HepG2 (cell line): ENCODE results near the gene TRIM4. TPM values are rescaled to one million over a fixed set of nuclear protein-coding genes. Genes with fewer than 3 reads are reported as not detected.

Source experiments
- KDM5B ChIP-seq: sonication (generic); formaldehyde crosslinking; IDR thresholded peaks from 2 replicates; pipeline ENCODE4 v1.4.0; 2020; ENCODE audit warnings: missing genetic modification reagents, mild to moderate bottlenecking, borderline replicate concordance
- NCOA2 ChIP-seq: sonication (generic); formaldehyde crosslinking; IDR thresholded peaks from 2 replicates; pipeline ENCODE4 v1.8.0; 2022; ENCODE audit warnings: inconsistent platforms
- NR1H2 ChIP-seq: sonication (generic); formaldehyde crosslinking; IDR thresholded peaks from 2 replicates; pipeline ENCODE4 v1.8.1; 2022; ENCODE audit warnings: low read depth, missing genetic modification reagents, borderline replicate concordance
- NR2F1 ChIP-seq, 2 experiments: fragments of 450-650 bp in 1 of 2; formaldehyde crosslinking in 1 of 2; IDR thresholded peaks; 2 replicates each; pipeline versions ENCODE4 v1.5.0 to v1.6.1; 2016 to 2020; ENCODE audit warnings: mild to moderate bottlenecking in 1 of 2, missing compliant biosample characterization in 1 of 2, missing genetic modification reagents in 1 of 2, moderate library complexity in 1 of 2
- RBM39 ChIP-seq: fragments of 200-400 bp; formaldehyde crosslinking; IDR thresholded peaks from one replicate; pipeline ENCODE4 v1.6.1; 2018; ENCODE audit warnings: antibody characterized with exemption, mild to moderate bottlenecking, low read depth, low read length; ENCODE audit not compliant: poor library complexity, severe bottlenecking
- REXO4 ChIP-seq: sonication (generic); formaldehyde crosslinking; IDR thresholded peaks from 2 replicates; pipeline ENCODE4 v1.8.0; 2022; ENCODE audit warnings: missing genetic modification reagents, mild to moderate bottlenecking, borderline replicate concordance
- TERF1 ChIP-seq: sonication (generic); formaldehyde crosslinking; IDR thresholded peaks from 2 replicates; pipeline ENCODE4 v1.8.0; 2022; ENCODE audit warnings: mild to moderate bottlenecking, missing genetic modification reagents, moderate library complexity
- ZNF431 ChIP-seq: sonication (generic); formaldehyde crosslinking; IDR thresholded peaks from 2 replicates; pipeline ENCODE4 v1.9.0; 2022; ENCODE audit warnings: missing genetic modification reagents, low read depth, mild to moderate bottlenecking, borderline replicate concordance
- polyA plus RNA-seq, 8 experiments: library from polyadenylated mRNA; depleted of rRNA in 3 of 8; stranded (reverse) in 7 of 8; unstranded in 1 of 8; fragments of >200 nt; fragmentation: Illumina TruSeq in 4 of 8; extraction: Trizol in 4 of 8; gene quantifications; 2 replicates each; pipeline versions ENCODE4 v1.2.1 to v1.2.3, GENCODE V29; 2011 to 2016; ENCODE audit warnings: low read depth in 4 of 8, missing spikeins in 1 of 8, mixed read lengths in 1 of 8; ENCODE audit not compliant: insufficient read depth in 1 of 8
- total RNA-seq, 5 experiments: library from RNA; depleted of rRNA; stranded (reverse); fragments of >200 nt; fragmentation: Illumina TruSeq; extraction: Trizol; gene quantifications; 2 replicates each; pipeline ENCODE4 v1.2.3, GENCODE V29; 2016; ENCODE audit warnings: low read depth in 1 of 5
- TF ChIP-seq, protein P1 (sequence below): sonication (generic); formaldehyde crosslinking; IDR thresholded peaks from 2 replicates; pipeline ENCODE4 v1.4.0; 2020; ENCODE audit warnings: mild to moderate bottlenecking, missing genetic modification reagents
- TF ChIP-seq, protein P2 (sequence below), 2 experiments: fragments of 450-650 bp in 1 of 2; sonication (generic) in 1 of 2; formaldehyde crosslinking in 1 of 2; IDR thresholded peaks; 2 replicates each; pipeline versions ENCODE4 v1.6.1 to v1.8.0; 2016 to 2022; ENCODE audit warnings: antibody characterized with exemption in 1 of 2, mild to moderate bottlenecking in 1 of 2, missing genetic modification reagents in 1 of 2

Gene TRIM4
- total and polyA plus RNA-seq, 2 of the 13 experiments (the other 11 are each of a cell fraction or from before 2014, with no cell fraction given): 17.6 to 21.7 TPM

DNA sequence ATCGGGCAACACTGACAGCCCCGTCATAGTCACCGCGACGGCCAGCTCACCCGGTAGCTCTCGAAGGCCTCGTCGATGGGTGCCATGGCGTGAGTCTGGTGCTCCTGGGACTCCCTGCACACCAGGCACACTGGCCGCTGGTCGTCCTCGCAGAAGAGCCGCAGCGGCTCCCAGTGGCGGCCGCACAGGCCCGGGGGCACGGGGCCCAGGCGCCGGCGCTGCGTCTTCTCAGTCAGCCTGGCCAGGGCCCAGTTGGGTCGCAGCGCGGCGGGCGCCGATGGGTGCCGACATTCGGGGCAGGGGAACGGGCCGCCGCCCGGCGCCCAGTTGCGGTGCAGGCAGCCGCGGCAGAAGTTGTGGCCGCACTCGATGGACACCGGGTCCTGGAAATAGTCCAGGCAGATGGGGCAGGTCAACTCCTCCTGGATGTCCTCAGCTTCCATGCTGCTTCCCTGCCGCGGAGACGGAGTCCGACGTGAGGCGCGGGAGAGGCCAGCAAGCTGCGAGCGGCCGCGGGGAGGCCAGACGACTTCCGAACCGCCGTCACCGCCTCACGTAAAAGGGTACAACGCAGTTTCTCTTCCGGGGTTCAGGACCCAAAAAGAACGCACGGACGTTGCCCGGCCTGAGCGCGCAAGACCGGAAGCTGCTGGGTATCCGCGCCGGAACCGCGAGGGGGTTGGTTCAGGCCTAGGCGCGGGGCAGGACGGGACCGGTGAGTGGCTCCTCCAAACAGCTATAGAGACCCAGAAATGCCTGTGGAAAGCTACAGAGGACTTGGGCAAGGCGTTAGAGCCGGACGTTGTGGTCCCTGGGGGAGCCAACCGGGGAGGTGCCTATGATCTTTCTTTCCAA is at the start of gene TRIM4 (continued):
- TF ChIP-seq, protein P1, sequence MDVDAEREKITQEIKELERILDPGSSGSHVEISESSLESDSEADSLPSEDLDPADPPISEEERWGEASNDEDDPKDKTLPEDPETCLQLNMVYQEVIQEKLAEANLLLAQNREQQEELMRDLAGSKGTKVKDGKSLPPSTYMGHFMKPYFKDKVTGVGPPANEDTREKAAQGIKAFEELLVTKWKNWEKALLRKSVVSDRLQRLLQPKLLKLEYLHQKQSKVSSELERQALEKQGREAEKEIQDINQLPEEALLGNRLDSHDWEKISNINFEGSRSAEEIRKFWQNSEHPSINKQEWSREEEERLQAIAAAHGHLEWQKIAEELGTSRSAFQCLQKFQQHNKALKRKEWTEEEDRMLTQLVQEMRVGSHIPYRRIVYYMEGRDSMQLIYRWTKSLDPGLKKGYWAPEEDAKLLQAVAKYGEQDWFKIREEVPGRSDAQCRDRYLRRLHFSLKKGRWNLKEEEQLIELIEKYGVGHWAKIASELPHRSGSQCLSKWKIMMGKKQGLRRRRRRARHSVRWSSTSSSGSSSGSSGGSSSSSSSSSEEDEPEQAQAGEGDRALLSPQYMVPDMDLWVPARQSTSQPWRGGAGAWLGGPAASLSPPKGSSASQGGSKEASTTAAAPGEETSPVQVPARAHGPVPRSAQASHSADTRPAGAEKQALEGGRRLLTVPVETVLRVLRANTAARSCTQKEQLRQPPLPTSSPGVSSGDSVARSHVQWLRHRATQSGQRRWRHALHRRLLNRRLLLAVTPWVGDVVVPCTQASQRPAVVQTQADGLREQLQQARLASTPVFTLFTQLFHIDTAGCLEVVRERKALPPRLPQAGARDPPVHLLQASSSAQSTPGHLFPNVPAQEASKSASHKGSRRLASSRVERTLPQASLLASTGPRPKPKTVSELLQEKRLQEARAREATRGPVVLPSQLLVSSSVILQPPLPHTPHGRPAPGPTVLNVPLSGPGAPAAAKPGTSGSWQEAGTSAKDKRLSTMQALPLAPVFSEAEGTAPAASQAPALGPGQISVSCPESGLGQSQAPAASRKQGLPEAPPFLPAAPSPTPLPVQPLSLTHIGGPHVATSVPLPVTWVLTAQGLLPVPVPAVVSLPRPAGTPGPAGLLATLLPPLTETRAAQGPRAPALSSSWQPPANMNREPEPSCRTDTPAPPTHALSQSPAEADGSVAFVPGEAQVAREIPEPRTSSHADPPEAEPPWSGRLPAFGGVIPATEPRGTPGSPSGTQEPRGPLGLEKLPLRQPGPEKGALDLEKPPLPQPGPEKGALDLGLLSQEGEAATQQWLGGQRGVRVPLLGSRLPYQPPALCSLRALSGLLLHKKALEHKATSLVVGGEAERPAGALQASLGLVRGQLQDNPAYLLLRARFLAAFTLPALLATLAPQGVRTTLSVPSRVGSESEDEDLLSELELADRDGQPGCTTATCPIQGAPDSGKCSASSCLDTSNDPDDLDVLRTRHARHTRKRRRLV (CRISPR knock-in tag): peak; percentile 77; the same call in 1 of the 2 replicates
- TF ChIP-seq REXO4 (CRISPR knock-in tag): no peak
- TF ChIP-seq NCOA2 (CRISPR knock-in tag): peak; percentile 40; the same call in 1 of the 2 replicates
- TF ChIP-seq NR2F1 (CRISPR knock-in tag; IDR thresholded peaks at IDR 0.05): no peak
- no peak for TF ChIP-seq NR1H2 (CRISPR knock-in tag)
- TF ChIP-seq, protein P2, sequence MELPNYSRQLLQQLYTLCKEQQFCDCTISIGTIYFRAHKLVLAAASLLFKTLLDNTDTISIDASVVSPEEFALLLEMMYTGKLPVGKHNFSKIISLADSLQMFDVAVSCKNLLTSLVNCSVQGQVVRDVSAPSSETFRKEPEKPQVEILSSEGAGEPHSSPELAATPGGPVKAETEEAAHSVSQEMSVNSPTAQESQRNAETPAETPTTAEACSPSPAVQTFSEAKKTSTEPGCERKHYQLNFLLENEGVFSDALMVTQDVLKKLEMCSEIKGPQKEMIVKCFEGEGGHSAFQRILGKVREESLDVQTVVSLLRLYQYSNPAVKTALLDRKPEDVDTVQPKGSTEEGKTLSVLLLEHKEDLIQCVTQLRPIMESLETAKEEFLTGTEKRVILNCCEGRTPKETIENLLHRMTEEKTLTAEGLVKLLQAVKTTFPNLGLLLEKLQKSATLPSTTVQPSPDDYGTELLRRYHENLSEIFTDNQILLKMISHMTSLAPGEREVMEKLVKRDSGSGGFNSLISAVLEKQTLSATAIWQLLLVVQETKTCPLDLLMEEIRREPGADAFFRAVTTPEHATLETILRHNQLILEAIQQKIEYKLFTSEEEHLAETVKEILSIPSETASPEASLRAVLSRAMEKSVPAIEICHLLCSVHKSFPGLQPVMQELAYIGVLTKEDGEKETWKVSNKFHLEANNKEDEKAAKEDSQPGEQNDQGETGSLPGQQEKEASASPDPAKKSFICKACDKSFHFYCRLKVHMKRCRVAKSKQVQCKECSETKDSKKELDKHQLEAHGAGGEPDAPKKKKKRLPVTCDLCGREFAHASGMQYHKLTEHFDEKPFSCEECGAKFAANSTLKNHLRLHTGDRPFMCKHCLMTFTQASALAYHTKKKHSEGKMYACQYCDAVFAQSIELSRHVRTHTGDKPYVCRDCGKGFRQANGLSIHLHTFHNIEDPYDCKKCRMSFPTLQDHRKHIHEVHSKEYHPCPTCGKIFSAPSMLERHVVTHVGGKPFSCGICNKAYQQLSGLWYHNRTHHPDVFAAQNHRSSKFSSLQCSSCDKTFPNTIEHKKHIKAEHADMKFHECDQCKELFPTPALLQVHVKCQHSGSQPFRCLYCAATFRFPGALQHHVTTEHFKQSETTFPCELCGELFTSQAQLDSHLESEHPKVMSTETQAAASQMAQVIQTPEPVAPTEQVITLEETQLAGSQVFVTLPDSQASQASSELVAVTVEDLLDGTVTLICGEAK (IDR thresholded peaks at IDR 0.05): peak; percentile 41; the same call in 1 of the 2 replicates
- TF ChIP-seq, protein P2 (CRISPR knock-in tag; IDR thresholded peaks at IDR 0.05): peak; percentile 65
- TF ChIP-seq TERF1 (CRISPR knock-in tag): 0 out of 2 replicates have a peak, but pooled peaks have one; percentile 44
- peak; percentile 39; the same call in 1 of the 2 replicates for TF ChIP-seq ZNF431 (CRISPR knock-in tag)
- TF ChIP-seq KDM5B (CRISPR knock-in tag): peak; percentile 89
- TF ChIP-seq RBM39: peak; percentile 56
